Activated CD8-positive, alpha-beta memory T cell treated with anti-CD3 and anti-CD28 coated beads, Interleukin-2, amount 50 U/mL, for 4 hours (primary cell): ENCODE measurements around the gene COLEC11.
A peak's percentile ranks its signal among the peaks of the same experiment; 100 is the strongest.

Source experiments
- DNase-seq: peaks from one replicate; pipeline ENCODE4 v3.0.0-alpha.2; 2020

The COLEC11 gene

DNA sequence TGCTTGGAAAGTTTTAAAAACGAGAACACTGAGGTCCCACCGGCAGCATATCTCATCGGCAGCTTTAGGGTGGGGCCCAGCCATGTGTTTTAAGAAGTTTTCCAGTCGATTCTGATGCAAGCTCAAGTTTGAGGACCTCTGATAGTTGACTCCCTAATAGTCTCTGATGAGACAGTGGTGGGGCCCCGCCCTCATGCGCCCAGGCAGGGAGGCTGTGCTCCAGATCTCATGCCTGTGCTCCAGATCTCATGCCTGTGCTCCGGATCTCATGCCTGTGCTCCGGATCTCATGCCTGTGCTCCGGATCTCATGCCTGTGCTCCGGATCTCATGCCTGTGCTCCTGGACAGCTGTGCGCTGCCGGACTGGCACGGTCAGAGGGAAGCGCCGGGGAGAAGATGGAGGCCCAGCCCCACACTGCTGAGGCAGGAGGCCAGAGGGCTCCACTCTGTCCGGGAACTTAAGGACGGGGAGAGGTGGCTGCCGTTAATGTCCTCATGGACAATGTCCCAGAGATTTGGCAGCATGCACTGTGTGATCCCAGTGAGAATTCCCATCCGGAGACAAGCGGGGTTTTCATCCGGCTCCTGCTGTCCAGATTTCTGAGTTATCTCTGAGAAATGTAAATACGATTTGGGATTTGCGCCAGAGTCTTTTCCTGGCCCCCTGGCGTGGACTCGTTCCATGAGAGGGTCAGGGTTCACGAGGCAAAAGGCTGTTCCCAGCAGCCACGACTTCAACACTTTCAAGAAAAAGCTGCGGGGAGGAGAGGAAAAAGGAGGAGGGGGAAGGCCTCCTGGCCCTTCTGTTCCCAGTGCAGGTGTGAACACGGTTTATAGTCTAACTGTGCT is 9.4 kb upstream of the COLEC11 start:
- DNase-seq = no peak

DNA sequence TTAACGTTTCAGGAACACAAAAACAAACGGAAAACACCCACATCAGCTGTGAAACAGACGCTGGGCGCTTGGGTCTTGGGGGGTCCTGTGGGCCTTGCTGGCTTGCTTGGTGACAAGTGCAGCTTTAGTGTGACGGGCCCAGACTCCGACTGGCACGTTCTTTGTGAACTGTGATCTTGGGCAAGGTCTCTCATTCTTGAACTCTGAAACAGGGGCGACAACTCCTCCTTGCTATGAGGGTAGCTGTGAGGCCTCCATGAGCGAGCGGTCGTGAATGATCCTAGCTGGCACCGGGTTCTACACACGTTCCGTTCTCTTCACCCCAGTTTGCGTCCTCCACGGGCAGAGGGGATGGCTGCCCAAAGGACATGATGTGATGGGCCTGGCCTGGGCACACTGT is 8.7 kb upstream of the COLEC11 start:
- DNase-seq = no peak

DNA sequence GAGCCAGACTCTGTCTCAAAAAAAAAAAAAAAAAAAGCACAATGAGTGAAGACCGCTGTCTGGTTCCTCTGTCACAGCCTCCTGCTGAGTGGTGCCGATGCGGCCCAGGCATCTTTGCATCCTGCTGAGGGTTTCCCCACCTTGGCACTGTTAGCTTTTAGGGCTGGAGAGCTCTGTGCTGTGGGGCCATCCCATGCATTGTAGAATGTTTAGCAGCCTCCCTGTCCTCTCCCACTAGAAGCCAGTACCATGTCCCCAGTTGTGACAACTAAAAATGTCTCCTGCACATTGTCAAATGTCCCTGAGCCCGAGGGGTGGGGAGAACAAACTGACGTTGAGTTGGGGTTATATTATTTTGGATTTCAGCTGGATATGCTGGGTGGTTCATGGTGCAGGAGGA is 7.9 kb upstream of the COLEC11 start:
- no peak for DNase-seq

DNA sequence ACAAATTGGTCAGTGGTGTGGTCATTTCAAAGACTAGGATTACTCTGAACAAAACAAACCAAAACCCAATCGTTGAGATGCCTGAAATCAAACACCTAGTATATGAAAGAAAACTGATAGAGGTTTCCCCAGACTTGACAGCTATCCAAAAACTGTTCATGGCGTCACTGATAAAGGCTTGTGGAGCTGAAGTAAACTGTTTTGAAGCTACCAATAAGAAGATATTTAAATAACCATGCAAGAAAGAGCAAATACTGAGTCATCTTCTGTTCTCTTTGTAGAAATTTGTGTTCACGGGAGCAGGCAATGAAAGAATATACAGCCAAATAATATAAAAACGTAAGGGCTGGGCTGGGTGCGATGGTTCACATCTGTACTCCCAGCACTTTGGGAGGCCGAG is 7.5 kb upstream of the COLEC11 start:
- DNase-seq = no peak

DNA sequence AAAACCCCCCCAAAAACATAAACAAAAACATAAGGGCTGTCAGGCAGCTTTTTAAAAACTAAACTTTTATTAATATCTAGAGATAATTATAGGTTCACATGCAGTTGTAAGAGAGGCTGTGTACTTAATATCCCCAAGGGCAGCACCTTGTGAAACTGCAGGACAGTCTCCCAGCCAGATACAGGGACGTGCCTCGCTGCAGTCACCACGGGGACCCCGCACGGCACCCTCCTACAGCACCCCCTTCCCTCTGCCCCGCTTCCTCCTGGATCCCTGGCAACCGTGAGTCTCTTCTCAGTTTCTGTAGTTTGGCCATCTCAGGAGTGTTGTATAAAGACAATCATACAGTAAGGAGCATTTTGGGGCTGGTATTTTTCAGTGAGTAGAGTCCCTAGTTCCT is 6.8 kb upstream of the COLEC11 start:
- no peak for DNase-seq

DNA sequence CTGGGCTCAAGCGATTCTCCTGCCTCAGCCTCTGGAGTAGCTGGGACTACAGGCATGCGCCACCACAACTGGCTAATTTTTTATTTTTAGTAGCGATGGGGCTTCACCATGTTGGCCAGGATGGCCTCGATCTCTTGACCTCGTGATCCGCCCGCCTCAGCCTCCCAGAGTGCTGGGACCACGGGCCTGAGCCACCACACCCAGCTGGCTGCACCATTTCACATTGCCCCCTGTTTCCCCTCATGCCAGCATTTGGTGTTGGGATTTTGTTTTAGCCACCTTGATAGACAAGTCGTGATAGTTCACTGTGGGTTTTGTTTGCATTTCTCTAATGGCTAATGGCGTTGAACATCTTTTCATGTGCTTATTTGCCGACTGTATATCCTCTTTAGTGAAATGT is 5.8 kb upstream of the COLEC11 start:
- DNase-seq = no peak

DNA sequence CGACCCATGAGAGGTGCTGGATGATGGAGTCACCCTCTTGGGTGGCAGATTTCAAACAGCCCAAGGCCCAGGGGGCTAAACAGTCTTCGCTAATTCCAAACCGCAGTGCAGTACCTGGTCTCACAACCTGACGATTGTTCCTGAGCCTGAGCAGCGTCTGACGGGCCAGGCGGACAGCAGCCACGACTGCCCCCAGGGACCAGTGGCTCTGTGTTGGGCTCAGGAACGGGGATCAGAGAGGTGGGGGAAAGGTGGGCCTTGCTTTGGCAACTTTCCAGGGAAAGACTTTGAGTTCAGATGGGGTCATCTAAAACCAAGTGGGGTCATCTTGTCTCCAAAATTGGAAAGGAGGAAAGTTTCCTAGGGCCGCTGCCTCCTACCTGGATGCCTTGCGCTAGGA is 492 bp downstream of the COLEC11 start:
- no peak for DNase-seq

DNA sequence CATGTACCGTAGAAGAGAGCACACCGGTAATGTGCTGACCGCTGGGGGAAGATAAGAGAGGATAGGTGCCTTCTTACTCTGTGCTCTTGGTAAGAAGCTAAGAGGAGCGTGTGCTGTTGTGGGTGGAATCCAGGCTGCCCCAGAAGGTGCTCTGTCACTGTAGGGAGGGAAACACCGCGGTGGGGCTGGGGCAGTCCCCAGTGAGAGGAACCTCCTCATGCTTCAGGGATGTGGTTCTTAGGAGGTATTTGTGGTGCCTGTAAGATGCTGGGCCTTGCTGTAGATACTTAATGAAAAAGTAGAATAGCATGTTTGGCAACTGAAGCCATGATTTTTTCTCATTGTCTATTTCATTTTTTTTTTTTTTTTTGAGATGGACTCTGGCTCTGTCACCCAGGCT is 1.1 kb downstream of the COLEC11 start:
- DNase-seq = no peak

DNA sequence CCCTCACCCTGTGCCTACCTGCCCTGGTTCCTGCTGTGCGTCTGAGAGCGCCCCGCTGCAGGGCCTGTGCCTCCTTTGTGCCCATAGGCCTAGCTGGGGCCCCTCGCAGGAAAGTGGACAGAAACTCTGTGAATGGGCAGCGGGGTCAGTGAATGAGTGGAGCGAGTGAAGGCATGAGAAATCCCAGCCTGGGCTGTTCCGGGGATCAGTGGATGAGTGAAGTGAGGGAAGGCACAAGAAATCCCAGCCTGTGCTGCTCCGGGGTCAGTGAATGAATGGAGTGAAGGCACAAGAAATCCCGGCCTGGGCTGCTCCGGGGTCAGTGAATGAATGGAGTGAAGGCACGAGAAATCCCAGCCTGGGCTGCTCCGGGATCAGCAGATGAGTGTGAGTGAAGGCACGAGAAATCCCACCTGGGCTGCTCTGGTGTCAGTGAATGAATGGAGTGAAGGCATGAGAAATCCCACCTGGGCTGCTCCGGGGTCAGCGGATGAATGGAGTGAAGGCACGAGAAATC is 2.0 kb downstream of the COLEC11 start:
- DNase-seq = no peak

DNA sequence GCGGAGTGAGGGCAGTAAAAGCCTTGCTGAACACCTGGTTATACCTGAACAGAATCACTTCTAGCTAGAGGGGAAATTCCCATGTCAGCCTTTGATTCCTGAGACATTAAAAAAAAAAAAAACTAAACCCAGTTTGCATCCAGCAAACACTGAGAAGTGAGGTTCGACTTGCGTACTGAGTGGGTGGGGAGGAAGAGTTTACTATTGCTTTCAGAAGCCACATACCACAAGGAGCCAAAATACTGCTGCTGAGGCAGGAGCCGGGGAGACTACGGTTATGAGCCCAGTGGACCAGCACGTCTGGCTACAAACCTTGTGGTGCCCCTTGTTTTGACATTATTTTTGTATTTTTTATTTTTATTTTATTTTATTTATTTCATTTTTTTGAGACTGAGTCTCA is 2.7 kb downstream of the COLEC11 start:
- no peak for DNase-seq

DNA sequence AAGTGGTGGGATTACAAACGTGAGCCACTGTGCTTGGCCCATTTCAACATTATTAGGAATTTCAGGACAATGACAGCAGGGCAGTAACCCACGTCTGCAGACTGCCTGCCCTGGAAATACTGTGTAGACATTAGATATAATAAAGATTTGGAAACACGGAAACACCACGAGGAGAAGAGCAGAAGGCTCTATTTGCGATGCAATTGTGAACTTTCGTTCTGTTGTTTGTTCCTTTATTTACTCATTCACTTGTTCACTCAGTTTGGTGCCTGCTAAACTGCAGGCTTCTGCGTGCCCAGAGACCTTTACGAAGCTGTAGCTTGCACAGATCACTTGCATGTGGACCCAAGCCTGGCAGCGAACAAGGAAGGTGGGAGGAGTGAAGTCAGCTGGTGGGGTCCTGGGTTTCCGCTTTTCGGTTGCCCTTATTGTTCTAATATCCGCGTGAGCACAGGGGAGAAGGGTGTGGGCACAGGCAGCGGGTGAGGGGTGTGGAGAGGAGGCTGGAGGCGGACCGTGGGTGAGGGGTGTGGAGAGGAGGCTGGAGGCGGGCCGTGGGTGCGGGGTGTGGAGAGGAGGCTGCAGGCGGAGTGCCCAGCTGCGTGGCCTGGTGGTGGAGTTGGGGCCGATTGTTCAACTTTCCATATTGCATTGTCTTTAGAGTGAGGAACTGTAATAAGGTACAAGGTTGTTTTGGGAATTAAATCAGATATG is 3.4 kb downstream of the COLEC11 start:
- DNase-seq = no peak

DNA sequence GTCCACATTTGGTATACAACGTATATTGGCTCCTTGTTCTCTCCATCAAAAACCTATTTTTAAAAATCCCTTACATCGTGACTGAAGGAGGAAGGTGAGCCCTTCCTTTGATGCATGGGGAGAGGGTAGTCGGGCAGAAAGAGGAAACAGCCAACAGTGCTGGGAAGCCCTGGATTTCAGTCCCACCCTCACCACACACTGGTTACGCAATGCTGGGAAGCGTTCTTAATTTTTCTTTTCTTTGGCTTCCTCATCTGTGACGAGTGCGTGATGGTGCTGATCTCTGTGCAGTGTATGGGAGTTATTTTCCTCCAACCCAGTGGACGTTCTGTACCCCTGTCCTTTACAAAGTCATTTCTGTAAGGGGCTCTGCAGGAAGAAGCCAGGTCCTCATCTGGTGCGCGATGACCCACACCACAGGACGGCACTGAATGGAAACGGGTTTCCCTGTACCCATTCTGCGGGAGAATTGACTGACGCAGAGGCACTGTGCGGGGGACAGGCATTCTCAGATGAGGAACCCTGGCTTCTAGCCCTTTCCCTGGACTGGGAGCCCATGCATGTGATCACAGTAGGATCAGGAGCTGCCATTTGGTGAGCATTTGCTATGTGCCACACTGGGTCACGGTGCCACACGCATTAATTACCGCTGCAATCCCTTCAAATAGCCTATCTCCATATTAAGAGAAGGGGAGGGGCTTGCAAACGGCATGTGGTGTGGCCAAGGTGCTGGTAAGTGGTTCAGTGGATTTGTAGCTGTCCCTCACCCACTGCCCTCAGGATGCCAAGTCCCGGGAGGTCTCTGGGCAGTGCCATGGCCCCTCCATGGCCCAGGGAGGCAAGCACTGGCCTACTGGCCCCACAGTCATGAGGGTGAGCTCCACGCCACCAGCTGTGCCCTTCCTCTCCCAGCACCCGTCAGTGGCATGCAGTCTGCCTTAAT is 4.3 kb downstream of the COLEC11 start:
- DNase-seq = no peak

DNA sequence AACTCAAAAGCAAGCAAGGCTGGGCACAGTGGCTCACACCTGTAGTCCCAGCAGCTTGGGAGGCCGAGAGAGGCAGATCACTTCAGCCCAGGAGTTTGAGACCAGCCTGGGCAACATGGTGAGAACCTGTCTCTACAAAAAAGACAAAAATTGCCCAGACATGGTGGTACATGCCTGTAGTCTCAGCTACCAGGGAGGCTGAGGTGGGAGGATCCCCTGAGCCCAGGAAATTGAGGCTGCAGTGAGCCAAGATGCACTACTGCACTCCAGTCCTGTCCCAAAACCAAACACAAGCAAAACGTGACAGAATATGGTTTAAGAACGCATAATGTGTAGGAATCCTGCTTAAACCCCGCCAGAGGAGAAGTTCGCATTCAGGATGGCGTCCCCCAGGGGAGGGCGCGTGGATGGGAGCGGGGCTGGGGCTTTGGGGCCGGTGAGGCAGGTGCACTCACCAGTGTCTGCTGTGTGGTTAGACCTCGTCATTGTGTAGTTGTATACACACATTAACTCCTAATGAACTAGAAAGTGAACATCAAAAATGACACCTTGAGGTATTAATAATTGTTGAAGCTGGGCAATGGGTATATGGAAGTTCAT is 5.4 kb downstream of the COLEC11 start:
- DNase-seq = no peak

DNA sequence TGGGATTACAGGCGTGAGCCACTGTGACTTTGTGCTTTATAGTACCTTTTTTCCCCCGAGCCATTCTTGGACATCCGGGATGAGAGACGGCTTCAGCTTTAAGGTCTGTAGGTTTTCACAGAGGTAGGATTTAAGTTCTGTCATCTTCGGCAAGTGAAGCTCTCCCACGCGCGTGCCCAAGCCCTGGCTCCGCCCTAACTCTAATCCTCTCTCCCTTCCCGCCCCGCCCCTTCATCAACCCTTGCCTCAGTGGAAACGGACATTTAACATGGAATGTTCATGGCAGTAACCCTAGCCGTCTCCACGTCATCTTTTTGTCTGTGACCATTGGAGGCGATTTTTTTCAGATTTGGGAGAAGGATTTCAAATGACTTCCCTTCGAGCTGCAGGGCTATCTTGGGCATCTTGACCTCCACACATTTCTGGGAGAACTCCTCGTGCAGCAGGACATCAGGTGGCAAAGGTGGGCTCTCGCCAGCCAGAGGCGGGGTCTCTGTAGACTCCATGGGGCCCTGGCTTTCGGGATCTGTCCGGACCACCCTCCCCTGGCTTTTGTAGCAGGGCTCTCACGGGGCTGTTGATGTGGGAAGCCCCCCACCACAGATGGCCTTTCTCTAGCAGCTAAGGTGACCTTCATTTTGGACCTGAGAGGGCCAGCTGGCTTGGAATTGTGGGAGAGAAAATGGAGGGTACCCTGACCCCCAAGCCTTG is 6.8 kb downstream of the COLEC11 start:
- DNase-seq = no peak

DNA sequence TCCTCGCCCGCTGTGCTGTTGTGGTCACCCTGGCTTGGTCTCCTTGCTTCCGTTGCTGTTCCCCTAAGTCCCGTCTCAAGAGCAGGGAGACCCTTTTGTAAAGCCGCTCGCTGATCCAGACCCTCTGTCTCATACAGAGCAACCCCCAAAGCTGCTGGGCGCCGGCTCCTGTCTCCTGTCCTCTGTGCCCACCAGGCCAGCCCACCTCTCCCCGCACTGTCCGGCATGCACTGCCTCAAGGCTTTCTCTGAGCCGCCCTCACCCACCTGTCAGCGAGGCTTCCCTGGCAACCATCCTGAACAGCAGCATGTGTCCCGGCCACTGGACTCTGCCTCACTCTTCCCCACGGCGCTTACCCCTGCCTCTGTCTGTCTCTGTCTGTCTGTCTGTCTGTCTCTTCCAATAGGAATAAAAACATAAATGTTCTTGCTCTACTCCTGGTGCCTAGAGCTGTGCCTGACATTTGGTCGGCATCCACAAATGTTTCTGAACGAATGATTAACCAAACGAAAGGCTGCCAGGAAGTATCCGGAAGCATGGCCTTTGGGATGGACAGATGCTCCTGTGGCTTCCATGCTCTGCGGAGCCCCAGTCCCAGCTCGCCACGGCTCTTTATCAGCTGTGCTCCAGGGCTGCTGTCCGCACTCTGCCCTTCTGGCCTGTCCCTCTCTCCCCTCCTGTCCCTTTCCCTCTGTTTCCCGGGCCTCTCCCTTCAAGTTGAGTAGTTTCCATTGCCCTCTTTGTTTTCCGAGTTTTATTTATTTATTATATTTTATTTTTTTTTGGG is 7.8 kb downstream of the COLEC11 start:
- no peak for DNase-seq

DNA sequence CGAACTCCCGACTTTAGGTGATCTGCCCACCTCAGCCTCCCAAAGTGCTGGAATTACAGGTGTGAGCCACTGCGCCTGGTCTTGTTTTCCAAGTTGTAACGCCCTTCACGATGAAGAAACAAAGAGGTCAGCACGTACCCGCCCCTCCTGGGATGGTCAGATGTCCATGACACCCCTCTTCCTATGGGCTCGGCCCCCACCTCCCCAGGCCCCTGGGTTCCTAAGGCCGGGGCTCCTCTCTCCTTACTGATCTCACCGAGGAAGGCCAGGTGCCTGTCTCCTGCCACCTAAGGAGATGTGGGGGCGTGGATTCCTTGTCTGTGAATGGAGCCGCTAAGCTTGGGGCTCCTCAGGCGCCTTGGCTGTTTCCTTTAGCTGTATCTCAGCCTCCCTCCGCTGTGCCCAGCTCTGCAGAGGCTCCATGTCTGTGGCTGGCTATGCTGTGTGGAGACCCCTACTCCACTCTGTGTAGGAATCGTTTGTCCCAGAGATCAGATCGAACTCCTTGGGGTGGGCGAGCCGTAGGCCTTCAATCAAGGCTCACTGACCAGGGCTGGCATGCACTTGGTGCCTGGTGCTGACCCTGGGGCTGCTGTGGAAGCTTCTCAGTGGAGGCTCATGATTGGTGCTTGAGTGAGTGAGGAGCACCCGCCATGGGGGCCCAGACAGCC is 8.8 kb downstream of the COLEC11 start:
- no peak for DNase-seq

DNA sequence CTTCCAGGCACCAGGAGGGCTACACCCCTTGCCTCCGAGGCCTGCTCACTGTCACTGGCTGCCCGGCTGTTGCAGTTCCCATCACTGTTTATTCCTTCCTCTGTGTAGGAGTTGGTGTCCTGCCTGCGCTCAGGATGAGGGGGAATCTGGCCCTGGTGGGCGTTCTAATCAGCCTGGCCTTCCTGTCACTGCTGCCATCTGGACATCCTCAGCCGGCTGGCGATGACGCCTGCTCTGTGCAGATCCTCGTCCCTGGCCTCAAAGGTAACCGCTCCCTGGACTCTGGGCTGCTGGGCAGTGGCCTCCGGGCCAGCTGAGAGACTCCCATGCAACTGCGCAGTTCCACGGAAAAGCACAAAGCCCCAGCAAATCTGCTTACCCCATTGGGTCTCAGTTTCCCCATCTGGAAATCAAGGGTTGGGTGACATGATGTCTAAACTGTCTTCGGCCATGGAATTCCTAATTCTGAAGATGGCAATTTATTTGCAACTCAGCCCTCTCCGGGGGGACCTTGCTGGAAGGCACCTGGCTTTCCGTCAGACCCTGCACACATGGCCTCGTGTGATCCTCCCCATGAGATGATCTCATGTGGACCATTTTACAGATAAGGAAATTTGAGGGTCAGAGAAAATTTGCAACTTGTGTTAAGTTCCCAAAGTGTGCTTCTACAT is 9.4 kb downstream of the COLEC11 start:
- no peak for DNase-seq

DNA sequence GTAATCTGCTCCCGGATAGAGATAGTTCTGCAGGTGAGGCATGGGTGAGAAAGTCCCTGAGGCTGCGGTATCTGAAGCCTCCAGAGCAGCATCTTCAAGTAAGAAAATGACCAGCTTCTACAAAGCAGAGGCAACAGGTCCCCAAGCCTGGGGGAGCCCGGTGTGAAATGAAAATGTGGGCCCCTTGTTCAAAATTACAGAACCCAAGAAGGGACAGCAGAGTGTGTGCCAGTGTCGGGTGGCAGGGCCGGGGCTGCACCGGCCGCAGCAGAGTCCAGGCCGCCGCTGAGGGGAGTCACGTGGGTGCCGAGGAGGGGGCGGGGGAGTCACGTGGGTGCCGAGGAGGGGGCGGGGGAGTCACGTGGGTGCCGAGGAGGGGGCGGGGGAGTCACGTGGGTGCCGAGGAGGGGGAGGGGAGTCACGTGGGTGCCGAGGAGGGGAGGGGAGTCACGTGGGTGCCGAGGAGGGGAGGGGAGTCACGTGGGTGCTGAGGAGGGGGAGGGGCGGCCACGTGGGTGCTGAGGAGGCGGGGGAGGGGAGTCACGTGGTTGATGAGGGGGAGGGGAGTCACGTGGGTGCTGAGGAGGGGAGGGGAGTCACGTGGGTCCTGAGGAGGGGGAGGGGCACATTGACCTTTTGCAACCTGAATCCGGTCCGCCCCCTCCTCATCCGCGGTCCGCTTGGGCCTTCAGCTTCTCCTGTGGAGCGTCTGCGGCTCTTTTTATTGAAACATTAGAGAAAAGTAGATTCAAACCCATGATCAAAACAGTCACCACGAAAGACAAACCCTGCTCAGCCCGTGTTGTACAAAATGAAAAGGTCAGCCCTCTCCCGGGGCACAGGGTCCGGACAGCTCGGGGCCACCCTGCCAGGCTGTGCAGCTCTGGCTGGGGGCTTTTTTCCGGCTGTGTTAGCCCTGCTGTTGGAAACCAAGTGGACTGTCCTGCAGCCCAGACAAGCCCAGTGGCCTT is 10.4 kb downstream of the COLEC11 start:
- DNase-seq = peak; percentile 27

DNA sequence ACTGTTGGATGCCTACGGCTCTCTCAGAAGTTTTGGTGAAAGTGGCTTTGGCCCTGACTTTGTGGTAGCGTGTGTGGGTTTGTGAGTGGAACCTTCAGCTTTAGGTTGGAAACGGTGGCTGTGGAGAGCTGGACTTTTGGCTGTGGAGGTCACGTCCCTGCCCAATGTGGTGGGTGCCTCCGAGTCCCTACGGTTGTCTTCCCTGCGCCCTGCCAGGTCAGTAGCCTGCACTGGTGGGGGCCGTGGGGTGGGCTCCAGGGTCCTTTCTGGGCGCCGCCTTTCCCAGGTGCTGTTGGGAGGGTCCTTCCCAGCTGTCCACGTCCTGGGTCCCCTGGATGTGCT is 11.1 kb downstream of the COLEC11 start:
- no peak for DNase-seq
